Dedifferentiated amniotic fluid mesenchymal stem cell (primary cell): ENCODE results near the gene CBARP.

Experiments
- DNase-seq: peaks from one replicate; pipeline ENCODE4 v3.0.0-alpha.2; 2016; ENCODE audit errors: extremely low spot score

CBARP gene

DNA sequence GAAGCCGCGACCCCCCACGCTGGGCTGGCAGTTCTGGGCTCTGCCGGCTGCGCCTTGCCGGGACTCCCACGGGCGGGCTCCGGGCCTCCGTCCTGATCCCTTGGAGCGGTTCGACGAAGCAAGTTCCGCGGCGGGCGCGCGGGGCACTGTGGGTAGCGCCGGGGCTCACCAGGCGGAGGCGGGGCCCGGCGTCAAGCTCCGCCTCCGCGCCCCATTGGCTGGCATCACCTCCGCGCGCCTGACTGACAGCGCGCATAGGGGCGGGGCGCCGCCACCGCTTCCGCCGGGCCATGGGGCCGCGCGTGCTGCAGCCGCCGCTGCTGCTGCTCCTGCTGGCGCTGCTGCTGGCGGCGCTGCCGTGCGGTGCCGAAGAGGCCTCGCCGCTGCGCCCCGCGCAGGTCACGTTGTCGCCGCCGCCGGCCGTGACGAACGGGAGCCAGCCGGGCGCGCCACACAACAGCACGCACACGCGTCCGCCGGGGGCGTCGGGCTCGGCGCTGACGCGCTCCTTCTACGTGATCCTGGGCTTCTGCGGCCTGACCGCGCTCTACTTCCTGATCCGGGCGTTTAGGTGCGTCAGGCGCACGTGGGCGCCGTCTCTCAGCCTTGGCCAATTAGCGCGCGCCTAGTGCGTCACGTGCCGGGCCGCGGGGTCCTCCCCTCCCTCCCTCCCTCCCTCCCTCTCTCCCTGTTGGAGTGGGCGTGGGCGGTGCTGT, 37.6 kb upstream of the CBARP start, which contains the start of gene FAM174C:
FAM174C (plus strand) TSS at position 271 of the 716 bp plus-strand sequence; CDS start at position 291, 20 bp downstream.
- peak; percentile 94 for DNase-seq

DNA sequence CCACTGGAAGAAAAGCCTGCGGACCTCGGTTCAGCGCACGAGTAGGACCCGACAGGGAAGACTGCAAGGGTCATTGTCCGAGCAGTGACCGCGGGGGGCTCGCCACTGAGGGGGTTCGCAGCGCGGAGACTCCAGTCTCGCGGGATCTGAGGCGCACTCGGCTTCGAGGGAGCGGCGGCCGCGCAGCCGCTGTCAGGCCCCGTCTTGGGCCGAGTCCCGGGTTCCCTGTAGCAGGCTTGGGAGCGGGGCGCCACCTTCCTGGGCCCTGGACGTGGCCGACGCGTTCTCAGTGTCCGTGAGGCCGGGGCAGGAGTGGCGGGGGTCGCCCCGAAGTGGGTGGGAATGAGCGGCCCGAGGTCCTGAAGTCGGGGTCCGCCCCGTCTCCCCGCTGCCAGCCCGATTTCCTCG, 37.1 kb upstream of the CBARP start:
- no peak for DNase-seq

DNA sequence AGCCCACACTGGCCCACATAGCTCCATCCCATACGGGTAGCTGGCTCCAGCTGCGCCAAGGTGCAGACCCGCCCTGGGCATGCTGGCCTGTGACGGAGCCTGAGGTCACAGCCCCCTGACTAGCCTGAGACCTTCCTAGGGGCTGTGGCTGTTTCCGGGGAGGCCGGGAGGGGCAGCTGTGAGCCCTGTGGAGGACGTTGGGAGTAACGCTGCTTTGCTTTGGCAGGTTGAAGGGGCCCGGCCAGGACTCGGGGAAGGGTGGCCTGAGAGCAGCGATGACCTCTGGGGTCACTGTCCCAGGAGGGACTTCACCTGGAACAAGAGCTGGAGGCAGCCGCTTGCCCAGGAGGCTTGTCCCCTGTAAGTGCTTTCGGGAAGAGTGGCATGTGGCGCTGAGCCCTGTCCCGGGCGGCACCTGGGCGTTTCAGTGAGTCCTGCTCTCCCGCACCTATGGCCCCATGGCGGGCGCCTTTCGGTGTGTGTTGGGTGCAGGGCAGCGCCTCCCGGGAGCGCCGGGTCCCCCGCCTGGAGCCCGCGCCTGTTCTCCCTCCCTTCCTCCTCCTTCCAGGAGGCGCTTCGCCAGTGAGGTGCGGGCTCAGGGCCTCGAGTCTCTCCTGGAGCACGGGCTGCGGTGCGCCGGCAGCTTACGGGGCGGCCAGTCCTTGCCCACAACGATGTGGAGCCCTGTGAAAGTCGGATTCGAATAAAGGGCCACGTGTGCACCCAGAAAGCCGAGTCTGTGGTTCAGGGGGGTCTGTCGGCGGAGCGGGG, 36.5 kb upstream of the CBARP start:
- no peak for DNase-seq

DNA sequence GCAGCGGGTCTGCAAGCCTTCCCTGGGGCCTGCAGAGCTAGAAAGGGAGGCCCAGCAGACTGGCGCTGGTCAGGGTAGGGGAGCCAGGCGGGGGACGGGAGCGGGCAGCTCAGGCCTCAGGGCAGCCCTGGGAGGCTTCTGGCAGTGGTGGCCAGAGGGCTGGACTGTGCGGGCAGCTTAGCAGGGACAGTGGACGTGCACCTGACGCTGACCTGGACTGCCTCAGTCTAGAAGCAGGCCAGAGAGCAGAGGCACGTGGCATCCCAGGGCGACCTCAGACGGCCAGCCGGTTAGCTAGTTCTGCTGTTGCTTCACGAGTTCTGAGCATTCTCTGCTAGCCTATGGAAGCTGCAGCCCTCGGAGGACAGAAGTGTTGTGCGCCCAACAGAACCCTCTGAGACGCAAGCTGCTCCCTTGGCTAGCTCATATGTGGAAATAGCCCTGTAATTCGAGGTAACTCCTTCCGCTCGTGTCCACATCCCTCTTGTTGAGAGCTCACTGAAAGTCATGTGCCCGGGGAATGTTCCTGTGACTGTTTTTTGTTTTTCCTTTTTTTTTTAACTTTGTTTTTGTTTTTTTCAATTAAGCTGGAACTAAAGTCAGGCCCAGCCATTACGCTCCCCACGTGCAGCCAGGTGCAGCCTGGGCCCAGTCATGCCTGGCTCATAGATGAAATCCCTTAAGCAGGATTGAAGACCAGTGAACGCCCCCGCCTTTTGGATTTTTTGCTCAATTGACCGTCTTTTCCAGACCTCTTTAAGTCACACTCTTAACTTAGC, 35.6 kb upstream of the CBARP start:
- DNase-seq: no peak

DNA sequence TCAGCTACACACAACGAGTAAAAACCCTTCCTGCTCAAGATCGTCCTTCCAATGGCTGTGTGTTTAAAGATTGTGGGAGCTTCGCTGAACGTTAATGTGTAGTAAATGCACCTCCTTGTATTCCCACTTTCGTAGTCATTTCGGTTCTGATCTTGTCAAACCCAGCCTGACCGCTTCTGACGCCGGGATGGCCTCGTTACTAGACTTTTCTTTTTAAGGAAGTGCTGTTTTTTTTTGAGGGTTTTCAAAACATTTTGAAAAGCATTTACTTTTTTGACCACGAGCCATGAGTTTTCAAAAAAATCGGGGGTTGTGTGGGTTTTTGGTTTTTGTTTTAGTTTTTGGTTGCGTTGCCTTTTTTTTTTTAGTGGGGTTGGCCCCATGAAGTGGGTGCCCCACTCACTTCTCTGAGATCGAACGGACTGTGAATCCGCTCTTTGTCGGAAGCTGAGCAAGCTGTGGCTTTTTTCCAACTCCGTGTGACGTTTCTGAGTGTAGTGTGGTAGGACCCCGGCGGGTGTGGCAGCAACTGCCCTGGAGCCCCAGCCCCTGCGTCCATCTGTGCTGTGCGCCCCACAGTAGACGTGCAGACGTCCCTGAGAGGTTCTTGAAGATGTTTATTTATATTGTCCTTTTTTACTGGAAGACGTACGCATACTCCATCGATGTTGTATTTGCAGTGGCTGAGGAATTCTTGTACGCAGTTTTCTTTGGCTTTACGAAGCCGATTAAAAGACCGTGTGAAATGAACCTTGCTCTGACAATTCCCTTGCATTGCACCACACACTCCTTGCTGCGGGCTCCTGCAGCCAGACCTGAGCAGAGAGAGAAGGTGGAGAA, 34.8 kb upstream of the CBARP start:
- DNase-seq: no peak

DNA sequence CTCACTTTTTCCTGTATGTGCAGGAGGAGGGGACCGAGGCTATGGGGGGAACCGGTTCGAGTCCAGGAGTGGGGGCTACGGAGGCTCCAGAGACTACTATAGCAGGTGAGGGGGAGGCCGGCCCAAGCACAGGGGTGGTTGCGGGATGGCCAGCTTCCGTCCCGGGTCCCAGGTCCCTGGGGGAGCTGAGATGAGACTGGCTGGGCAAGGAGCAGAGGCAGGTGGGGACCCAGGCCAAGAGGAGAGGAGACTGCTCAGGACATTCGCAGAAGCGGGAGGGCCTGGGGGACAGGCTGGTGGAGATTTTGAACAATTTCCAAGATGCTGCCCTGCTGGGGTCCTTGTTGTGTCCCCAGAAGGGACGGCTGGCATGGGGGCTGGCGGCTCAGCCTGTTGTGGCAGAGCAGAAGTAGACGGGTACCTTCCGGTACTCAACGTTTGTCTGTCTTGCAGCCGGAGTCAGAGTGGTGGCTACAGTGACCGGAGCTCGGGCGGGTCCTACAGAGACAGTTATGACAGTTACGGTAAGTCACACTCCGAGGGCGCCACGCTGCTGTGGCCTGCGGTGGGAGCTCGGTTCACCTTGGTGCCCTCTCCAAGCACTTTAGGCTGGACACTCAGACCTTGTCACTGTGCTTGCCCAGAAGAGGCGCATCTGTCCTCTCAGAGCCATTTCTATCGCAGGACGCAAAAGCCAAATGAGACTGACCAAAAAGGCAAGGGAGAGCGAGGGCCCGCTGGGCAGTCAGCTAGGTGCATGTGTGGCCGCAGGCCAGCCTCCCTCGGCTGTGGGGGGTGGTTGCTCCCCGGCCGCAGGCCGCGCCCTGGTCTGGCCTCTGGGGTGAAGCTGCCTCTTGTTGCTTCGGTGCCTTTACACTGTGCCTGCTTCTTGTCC, 34.0 kb upstream of the CBARP start:
- no peak for DNase-seq

DNA sequence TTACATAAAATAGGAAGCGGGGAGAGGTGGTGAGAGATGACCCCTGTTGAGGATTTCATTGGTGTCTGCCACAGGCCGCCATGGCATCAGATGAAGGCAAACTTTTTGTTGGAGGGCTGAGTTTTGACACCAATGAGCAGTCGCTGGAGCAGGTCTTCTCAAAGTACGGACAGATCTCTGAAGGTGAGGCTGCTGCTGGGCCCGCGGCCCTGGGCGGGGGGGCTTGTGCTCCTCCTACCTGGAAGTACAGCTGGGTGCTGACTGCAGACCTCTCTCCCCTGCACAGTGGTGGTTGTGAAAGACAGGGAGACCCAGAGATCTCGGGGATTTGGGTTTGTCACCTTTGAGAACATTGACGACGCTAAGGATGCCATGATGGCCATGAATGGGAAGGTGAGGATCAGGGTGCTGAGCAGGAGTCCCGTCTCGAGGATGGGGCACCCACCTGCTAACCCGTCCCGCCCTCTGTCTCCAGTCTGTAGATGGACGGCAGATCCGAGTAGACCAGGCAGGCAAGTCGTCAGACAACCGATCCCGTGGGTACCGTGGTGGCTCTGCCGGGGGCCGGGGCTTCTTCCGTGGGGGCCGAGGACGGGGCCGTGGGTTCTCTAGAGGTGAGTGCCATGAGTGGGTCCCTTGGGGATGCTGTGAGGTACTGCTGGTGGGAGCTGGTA, 33.2 kb upstream of the CBARP start:
- no peak for DNase-seq

DNA sequence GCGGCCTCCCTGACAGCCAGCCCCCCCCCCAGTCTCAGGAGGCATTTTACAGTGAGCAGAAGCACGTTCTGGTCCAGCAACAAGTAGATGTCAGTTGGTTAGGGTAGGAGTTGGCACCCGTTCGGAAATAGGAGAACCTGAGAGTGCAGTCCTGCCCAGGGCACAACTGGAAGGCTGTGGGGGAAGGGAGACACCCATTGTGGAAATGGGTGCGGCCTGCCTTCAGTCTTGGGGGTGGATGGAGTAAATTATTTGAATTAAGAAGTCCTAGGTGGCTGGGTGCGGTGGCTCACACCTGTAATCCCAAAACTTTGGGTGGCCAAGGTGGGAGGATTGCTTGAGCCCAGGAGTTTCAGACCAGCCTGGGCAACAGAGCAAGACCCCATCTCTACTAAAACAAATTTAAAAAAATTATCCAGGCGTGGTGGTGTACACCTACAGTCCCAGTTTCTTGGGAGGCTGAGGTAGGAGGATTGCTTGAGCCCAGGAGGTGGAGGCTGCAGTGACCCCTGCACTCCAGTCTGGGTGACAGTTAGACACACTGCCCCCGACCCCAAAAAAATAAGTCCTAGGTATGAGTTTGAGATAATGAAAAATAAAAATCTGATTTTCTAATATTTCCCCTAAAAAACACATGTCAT, 32.5 kb upstream of the CBARP start:
- no peak for DNase-seq

DNA sequence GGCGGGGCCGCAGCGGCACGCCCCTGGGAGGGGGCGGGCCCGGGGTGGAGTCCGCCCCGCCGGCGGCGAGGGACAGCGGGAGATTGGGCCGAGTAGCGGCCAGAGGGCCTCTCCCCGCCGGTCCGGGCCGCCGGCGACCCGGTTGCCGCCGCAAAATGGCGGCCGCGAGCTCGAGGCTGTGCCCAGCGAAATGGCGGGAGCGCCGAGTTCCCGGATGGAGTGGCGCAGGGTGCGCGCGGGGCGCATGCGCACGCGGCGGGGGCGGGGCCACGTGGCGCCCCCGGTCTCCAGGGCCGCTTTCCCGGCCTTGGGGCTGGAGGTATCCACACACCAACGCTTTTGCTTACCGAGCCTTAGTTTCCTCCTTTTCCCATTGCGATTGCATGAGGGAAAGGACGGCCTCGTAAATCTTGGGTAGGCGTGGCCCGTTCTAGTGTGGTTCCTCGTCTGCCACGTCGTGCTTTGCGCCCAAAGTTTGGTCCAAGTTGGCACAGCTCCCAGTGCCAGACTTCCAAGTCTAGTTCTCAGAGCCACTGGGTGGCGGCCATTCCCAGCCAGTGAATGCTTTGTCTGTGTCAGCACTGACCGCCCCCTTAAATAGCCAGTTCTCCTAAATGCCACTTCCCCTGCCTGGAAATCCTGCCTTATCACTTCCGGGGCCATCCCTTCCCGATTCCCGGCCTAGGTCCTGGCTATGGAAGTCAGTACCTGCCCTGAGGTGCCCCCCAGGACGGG, 31.8 kb upstream of the CBARP start:
- DNase-seq: peak; percentile 80

DNA sequence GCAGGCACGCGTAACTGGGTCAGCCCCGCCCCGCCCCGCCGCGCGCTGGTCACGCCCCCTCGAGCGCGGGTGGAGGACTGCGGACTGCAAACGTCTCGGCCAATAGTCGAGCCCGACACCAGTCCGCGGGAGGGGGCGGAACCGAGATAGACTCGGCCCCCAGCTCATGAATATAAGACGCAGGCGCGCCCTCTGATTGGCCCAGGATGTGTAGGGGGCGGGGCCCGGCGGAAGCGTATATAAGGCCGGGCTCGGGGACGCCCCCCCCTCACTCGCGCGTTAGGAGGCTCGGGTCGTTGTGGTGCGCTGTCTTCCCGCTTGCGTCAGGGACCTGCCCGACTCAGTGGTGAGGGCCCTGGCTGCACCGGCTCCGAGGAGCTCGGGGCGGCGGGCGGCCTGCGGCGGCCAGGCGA, 31.3 kb upstream of the CBARP start, which contains the start of gene CIRBP:
CIRBP (plus strand) TSS at position 268 of the 413 bp plus-strand sequence. CDS start 1,602 bp downstream, outside the sequence.
- DNase-seq: peak; percentile 99

DNA sequence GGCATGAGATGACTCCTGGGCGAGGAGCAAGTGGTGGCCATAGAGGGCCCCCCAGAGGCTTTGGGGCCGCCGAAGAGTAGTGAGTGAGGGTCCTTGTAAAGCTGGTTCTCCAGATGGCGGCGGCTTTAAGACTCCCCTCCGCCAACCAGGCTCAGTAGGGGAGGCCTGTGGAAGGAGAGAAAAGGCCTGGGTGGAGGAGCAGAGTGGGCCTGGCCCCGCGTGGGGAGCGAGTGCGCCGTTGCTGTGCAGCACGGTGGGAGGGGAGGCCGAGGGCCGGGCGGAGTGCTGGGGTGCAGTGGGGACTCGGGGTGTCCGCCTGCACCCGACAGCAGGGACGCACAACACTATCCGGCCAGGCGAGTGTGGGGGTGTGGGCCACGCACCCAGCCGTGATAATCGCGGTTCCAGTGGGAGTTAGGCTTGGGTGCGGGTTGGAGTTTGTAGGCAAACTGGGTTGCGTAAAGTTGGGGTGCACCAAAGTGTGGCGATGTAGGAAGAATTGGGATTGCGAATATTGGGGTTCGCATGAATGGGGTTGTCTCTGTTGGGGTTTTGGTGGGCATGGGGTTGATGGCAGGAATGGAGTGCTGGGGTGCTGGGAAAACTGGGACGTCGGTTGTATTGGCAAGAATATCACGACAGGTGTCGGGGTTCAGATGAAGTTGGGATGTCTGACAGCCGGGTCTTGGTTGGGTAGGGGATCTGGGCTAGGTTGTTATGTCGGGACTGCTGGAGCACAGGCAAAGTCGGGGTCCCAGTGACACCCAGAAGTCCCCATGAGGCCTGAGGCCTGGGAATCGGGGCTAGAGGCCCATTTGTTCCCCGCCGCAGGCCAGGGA, 30.6 kb upstream of the CBARP start:
- no peak for DNase-seq

DNA sequence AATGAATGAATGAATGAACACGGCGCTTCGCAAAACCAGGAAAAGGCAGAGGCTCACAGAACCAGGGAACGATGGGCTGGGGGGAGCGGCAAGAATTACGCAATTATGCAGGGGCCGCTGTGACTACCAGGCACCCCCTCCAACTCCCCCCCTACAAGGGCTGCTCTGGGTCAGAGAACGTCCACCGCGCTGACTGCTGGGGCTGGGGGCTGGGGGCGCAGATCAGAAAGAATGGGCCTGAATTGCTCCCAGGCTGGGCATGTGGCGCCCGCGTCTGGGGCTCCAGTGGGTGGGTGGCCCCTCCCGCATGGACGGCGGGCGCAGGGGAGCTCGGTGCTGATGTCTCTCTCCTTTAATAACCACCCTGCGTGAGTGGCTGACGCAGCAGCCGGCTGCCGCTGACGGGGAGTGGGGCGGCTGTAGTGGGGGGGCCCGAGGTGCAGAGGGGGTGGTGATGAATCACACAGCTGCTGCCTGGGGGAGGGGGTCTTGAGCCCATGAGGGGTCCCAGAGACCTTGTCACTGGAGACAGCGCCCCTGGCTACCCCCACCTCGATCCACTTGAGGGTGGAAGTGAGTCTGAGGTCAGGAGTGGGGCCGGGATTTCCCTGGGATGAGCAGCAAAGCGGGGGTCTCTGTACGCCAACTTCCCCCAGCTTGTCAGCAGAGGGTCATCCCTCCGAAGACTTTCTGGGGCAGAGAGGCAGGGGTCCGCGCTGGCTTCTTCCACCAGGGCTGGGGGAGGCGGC, 29.8 kb upstream of the CBARP start:
- no peak for DNase-seq

DNA sequence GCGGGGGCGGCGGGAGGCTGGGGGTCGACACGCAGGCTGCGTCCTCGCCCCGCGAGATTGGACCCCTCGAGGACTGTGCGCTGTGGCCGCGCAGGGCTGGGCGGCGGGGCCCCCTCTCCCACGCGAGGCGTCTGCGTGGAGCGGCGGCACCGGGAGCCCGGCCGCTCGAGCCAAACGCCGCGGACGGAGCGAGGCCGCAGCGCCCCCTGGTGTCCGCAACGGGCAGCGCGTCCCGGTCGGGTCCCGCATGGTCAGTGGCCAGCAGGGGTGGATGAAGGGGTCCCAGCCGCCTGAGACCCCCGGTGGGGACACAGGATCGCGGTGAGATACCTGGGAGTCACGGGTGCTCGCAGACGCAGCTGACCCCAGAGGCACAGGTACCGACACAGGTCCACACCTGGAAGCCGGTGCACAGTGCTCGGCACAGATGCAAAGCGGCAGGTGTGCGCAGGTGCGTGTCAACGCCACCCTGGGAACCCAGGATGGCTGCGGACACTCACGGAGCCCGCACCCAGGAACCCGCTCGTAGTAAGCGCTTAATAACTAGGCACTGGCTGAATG, 29.2 kb upstream of the CBARP start:
- DNase-seq: no peak

DNA sequence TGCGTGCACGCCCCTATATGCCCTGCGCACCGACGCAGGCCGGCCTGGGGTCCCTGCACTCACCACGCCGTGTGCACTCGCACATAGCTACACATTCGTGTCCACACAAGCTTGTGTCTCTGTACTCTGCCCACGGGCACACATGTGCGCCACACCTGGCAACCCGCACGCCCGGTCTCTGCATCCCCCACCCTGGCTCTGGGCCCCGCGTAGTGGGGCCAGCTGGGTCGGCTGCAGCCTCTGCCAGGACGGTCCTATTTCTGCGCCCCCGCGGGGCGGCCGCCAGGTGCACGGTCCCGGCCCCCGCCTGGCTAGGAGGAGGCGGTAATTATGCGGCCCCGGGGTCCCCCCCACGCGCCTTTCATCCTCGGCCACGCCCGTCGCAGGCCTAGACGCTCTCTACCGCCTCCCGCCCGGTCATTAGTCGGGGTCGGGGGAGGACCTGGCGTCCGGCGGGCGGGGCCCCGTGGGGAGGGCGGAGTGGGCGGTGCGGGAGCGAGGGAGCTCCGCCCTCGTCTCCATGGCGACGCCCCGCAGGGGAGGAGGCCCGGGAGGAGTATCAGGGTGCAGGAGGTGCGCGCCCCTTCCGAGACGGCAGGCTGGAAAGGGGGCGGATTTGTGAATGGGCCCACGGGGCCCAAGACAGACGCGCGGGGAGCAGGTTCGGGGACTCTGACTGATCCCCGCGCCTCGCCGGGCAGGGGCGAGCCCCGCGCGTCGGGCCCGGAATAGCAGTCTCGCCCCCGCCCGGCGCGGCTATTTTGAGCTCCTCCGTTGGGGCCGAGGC, 28.5 kb upstream of the CBARP start:
- peak; percentile 48 for DNase-seq

DNA sequence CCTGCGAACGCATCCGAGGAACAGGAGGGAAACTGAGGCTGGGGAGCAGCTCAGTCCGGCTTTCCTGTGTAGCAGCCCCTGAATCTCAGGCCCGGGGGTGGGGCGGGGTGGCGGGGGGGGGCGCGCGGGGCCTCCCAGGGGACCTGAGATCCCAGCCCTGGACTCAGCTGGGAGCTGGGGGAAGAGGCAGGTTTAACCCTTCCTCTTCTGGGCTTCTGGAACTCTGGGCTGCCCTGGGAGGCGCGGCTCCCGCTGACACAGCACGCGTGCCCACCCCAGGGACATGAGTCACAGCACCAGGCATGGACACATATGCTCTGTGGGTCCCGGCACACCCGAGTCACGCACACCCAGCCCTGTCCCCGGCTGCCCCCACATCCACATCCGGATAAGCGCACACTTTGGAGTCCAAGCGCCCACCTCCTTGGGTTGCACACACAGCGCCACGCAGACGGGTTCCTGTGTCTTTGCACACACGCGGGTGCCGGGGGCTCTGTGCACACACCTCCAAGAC, 27.9 kb upstream of the CBARP start:
- DNase-seq: peak; percentile 69
